Activated naive CD8-positive, alpha-beta T cell treated with anti-CD3 and anti-CD28 coated beads, Interleukin-2, amount 10 ng/mL, durations not matched to agents 7 days and 5 days (primary cell): Measurements from ENCODE around the gene TBC1D1. TPM values are rescaled to one million over a fixed set of nuclear protein-coding genes. Genes with fewer than 3 reads are reported as not detected.

Experiments used
- ATAC-seq: fragments of 150-1000 bp; cut with Tn5 transposase; one replicate; pipeline ENCODE4 v1.10.0; 2021; ENCODE audit warnings: low read depth, moderate library complexity
- POLR2A ChIA-PET: fragments of 350-600 bp; sonication (Branson Sonifier 250); formaldehyde crosslinking; loops from one replicate; lab custom pipeline; 2021; ENCODE audit warnings: antibody characterized with exemption; lab: Charles Lee
- DNase-seq: peaks from one replicate; pipeline ENCODE4 v3.0.0; 2021
- H3K27ac Mint-ChIP-seq: one replicate; pipeline ENCODE4 v1.8.0; 2022; ENCODE audit warnings: mild to moderate bottlenecking, mixed read lengths
- H3K27me3 Mint-ChIP-seq: one replicate; pipeline ENCODE4 v1.8.0; 2022; ENCODE audit warnings: mild to moderate bottlenecking, moderate library complexity, mixed read lengths
- H3K36me3 Mint-ChIP-seq: one replicate; pipeline ENCODE4 v1.8.0; 2021; ENCODE audit warnings: mild to moderate bottlenecking, mixed read lengths
- H3K4me1 Mint-ChIP-seq: one replicate; pipeline ENCODE4 v1.8.0; 2021; ENCODE audit warnings: mixed read lengths
- H3K4me3 Mint-ChIP-seq: one replicate; pipeline ENCODE4 v1.8.0; 2022; ENCODE audit warnings: mild to moderate bottlenecking, moderate library complexity, mixed read lengths
- H3K9me3 Mint-ChIP-seq: one replicate; pipeline ENCODE4 v1.8.0; 2021; ENCODE audit warnings: mixed read lengths
- total RNA-seq, 2 experiments: library from RNA; stranded (reverse); gene quantifications; one replicate each; pipeline ENCODE4 v1.2.3, GENCODE V29; 2021

The TBC1D1 gene
- total RNA-seq, 2 experiments from 2014 or later = 79.7 to 83.7 TPM

DNA sequence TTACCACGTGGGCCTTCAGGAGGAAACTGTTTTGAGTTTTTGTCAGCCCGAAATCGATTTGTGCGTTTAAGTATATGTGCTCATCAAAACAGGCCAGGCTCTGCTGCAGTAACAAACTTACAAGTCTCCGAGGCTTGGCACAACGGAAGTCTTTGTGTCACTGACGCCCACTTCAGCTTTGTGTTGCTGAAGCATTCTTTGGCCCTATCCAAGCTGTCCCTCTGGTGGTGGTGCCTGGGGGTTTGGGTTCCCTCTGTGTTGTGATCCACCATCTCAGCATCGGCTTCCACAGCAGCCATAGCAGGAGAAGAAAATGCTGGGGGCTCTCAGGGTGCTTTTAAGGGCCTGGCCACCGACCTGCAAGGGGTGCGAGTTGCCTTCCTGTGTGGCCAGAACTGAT is 245.7 kb downstream of the TBC1D1 start:
- DNase-seq (no peak), ATAC-seq (no peak)
- POLR2A ChIA-PET = no interaction called here
- peaks cover 23% of the 10 kb centered on the region for H3K4me1 Mint-ChIP-seq
- no peak overlapping the region for H3K4me3 Mint-ChIP-seq
- H3K27me3 Mint-ChIP-seq = no peaks in the 10 kb centered on the region
- peaks cover 64% of the 10 kb centered on the region for H3K36me3 Mint-ChIP-seq
- no peak overlapping the region for H3K27ac Mint-ChIP-seq
- H3K9me3 Mint-ChIP-seq = no peaks in the 10 kb centered on the region

- POLR2A ChIA-PET = no interaction called here
- no peak overlapping the region for H3K27ac Mint-ChIP-seq
- DNase-seq = no peak
- peaks cover 18% of the 10 kb centered on the region for H3K4me1 Mint-ChIP-seq
- no peaks in the 10 kb centered on the region for H3K27me3 Mint-ChIP-seq
- H3K4me3 Mint-ChIP-seq = no peak overlapping the region
- no peak for ATAC-seq
- peaks cover 69% of the 10 kb centered on the region for H3K36me3 Mint-ChIP-seq
- no peaks in the 10 kb centered on the region for H3K9me3 Mint-ChIP-seq
Measured at GRCh38 chr4:38137080-38137479, 246.2 kb downstream of the TBC1D1 start.

- DNase-seq (no peak), ATAC-seq (no peak)
- Mint-ChIP-seq H3K4me3 (no peak overlapping the region), H3K9me3 (no peaks in the 10 kb centered on the region), H3K27me3 (no peaks in the 10 kb centered on the region), H3K4me1 (peaks cover 8% of the 10 kb centered on the region), H3K27ac (no peak overlapping the region), H3K36me3 (peaks cover 71% of the 10 kb centered on the region)
- POLR2A ChIA-PET = no interaction called here
Measured at GRCh38 chr4:38138363-38138762, 247.5 kb downstream of the TBC1D1 start.

DNA sequence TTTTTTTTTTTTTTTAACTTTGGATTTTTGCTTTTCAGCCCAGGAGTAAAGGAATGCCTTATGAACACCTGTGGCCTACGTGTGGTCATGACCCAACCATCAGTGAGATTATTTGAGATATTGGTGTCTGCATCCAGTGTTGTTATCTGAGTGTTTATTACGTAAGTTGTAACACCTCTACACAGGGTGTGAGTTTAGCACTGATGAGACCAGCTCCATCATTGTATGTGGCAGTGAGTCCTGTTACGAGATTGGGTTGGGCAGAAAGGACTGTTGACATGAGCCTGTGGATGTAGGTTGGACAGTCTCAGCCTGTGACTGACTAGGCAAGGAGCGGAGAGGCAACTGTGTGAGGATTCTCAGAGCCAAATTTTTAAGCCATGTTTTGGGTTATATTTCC is 248.3 kb downstream of the TBC1D1 start:
- DNase-seq (no peak), ATAC-seq (no peak)
- H3K27me3 Mint-ChIP-seq = no peaks in the 10 kb centered on the region
- H3K27ac Mint-ChIP-seq = no peak overlapping the region
- peaks cover 67% of the 10 kb centered on the region for H3K36me3 Mint-ChIP-seq
- no peak overlapping the region for H3K4me3 Mint-ChIP-seq
- POLR2A ChIA-PET = no interaction called here
- H3K9me3 Mint-ChIP-seq = no peaks in the 10 kb centered on the region
- peaks cover 5% of the 10 kb centered on the region for H3K4me1 Mint-ChIP-seq

GRCh38 chr4:38140643-38141203 is 249.8 kb downstream of the TBC1D1 start:
- Mint-ChIP-seq H3K9me3 (no peaks in the 10 kb centered on the region), H3K36me3 (peaks cover 56% of the 10 kb centered on the region), H3K4me1 (peaks cover 5% of the 10 kb centered on the region), H3K27ac (no peak overlapping the region), H3K4me3 (no peak overlapping the region), H3K27me3 (no peaks in the 10 kb centered on the region)
- DNase-seq = no peak
- no peak for ATAC-seq
- POLR2A ChIA-PET = no interaction called here

- Mint-ChIP-seq H3K27me3 (no peaks in the 10 kb centered on the region), H3K4me1 (peaks cover 5% of the 10 kb centered on the region), H3K4me3 (no peak overlapping the region), H3K9me3 (no peaks in the 10 kb centered on the region), H3K36me3 (peaks cover 47% of the 10 kb centered on the region), H3K27ac (no peak overlapping the region)
- DNase-seq (no peak), ATAC-seq (no peak)
- POLR2A ChIA-PET = no interaction called here
Measured at GRCh38 chr4:38141808-38142500, 251.1 kb downstream of the TBC1D1 start.

- Mint-ChIP-seq H3K36me3 (peaks cover 31% of the 10 kb centered on the region), H3K9me3 (no peaks in the 10 kb centered on the region), H3K4me1 (no peaks in the 10 kb centered on the region), H3K4me3 (no peak overlapping the region), H3K27ac (no peak overlapping the region), H3K27me3 (no peaks in the 10 kb centered on the region)
- DNase-seq (no peak), ATAC-seq (no peak)
- POLR2A ChIA-PET = no interaction called here
Measured at GRCh38 chr4:38144031-38144430, 253.1 kb downstream of the TBC1D1 start.

DNA sequence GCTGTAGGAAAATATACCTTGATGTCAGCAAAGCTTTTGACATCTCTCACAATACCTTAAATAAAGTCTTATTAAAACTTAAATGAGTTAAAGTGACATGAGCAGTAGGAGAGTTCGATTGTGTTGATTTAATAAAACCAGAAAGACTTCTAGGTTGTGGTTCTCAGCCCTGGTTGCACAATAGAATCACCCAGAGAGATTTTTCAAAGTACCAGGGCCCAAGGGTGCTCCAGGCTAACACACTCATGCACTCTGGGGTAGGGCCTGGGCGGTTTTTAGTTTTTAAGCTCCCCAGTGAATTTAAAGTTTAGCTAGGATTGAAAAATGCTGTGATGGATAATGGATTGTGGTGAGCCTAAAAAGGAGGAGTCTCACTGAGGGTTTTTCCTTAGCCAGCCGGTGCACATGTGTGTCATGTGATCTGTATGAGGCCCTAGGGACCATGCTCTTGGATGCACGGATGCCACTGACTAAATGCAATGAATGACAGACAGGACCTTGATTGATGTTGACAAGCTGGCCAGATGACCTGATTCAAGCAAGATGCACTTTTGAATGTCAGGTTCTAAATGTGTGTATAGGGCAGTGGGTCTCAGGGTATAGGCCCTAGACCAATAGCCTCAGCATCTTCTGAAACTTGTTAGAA is 254.3 kb downstream of the TBC1D1 start:
- no peak overlapping the region for H3K27ac Mint-ChIP-seq

GRCh38 chr4:38145741-38146140 is 254.9 kb downstream of the TBC1D1 start:
- no peak overlapping the region for H3K27ac Mint-ChIP-seq
- H3K27me3 Mint-ChIP-seq = no peaks in the 10 kb centered on the region
- no peak for ATAC-seq
- H3K4me3 Mint-ChIP-seq = no peak overlapping the region
- no peak for DNase-seq
- H3K36me3 Mint-ChIP-seq = peaks cover 18% of the 10 kb centered on the region
- POLR2A ChIA-PET = no interaction called here
- H3K4me1 Mint-ChIP-seq = no peaks in the 10 kb centered on the region
- H3K9me3 Mint-ChIP-seq = no peaks in the 10 kb centered on the region

More for the DNA sequence above, 254.3 kb downstream of the TBC1D1 start:
- ATAC-seq (no peak), DNase-seq (no peak)
- Mint-ChIP-seq H3K4me1 (no peaks in the 10 kb centered on the region), H3K27me3 (no peaks in the 10 kb centered on the region), H3K9me3 (no peaks in the 10 kb centered on the region), H3K4me3 (no peak overlapping the region), H3K36me3 (peaks cover 21% of the 10 kb centered on the region)
- POLR2A ChIA-PET = no interaction called here

DNA sequence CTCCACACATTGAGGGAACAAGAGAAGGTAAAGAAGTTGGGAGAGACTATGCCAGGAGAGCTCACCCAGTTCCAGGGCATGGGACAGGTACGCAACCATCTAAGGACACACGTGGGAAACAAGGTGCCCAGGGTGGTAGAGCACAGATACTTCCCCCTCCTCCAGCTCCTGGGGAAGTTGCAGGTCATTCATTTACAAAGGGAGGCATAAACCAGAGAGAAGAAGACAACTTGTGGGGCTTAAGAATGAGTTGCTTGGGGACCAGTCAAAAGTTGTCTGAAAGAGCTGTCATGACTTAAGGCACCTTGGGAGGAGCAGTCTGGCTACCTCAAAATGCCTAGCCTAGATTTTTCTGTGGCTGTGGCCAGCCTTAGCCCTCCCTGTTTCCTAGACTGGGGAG is 255.5 kb downstream of the TBC1D1 start:
- Mint-ChIP-seq H3K27me3 (no peaks in the 10 kb centered on the region), H3K4me3 (no peak overlapping the region), H3K36me3 (peaks cover 16% of the 10 kb centered on the region), H3K9me3 (no peaks in the 10 kb centered on the region), H3K4me1 (no peaks in the 10 kb centered on the region), H3K27ac (no peak overlapping the region)
- DNase-seq (no peak), ATAC-seq (no peak)
- POLR2A ChIA-PET = no interaction called here

DNA sequence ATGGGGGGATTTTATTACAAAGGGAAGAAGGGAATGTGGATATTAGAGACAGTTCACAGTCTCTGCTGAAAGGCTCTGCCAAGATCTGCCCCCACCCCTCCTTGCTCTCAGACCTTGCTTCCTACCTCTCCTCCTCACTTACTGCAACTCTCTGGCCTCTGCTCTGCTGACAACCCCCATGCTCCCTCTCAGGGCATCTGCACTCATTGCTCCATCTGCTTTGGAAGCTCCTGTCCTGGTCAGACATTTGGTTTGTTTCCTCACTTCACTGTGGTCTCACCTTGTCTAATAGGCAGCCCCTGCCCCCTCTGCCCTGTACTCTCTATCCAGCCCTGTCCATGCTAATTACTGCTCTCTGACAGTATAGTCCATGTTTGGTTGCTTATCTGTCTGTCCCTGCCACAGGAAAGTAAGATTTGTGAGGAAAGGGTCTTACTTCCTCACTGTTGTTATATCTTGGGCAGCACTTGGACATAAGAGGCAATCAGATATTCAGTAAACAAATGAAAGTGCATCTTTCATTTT is 258.6 kb downstream of the TBC1D1 start:
- no peak overlapping the region for H3K4me3 Mint-ChIP-seq
- ATAC-seq (no peak), DNase-seq (no peak)
- peaks cover 5% of the 10 kb centered on the region for H3K27me3 Mint-ChIP-seq
- POLR2A ChIA-PET = no interaction called here
- H3K27ac Mint-ChIP-seq = no peak overlapping the region
- H3K36me3 Mint-ChIP-seq = peaks cover 1% of the 10 kb centered on the region
- H3K4me1 Mint-ChIP-seq = peaks cover 5% of the 10 kb centered on the region
- no peaks in the 10 kb centered on the region for H3K9me3 Mint-ChIP-seq

DNA sequence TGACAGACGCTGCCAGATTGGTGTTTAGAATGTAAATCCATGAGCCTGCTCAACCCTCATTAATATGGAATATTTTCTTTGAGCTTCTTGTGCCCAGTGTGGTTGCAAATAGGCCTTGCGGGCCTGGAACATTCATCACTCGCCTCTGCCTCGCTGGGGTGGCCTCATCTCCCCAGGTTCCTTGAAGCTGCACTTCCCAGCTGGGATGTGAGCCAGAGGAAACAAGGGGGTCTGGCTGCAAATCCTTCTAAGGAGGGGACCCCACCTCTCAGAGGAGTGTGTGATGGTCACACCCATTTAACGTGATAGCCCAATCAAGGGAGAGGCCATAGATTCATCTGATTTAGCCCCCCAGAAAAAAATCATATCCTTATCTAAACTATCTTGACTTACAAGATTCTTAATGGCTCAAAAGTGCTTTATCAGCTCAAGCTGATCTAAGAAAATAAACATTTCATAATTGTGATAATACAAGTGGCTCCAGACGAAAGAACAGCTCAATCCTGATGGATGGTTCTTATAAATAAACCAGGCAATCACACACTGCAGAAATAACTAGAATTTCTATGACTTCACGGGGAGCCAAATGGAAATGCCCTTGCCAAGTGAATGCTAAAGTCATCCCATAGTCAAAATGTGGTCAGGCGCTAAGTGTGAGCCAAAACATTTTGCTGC is 259.2 kb downstream of the TBC1D1 start:
- POLR2A ChIA-PET = no interaction called here

DNA sequence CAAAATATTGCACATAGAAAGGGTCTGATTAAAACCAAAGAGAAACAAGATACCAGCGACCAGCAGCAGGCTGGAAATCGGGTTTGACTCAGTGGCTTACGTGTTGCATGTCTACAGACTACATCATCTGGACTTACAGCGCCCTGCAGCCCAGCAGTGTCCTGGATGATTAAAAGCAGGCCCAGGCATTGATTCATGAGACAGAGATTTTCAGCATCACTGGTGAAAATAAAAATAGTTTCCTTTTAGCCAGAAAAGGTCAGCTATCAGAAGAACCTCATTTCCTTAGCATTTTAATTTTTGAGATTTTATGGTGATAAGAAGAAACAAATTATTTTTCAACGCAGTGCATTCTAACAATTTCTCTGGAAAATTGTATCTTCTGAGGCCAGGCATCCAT is 259.9 kb downstream of the TBC1D1 start:
- POLR2A ChIA-PET = no interaction called here
- H3K27me3 Mint-ChIP-seq = peaks cover 5% of the 10 kb centered on the region
- ATAC-seq = no peak
- no peak overlapping the region for H3K4me3 Mint-ChIP-seq
- H3K4me1 Mint-ChIP-seq = peaks cover 17% of the 10 kb centered on the region
- H3K36me3 Mint-ChIP-seq = peaks cover 1% of the 10 kb centered on the region
- DNase-seq = no peak
- H3K27ac Mint-ChIP-seq = no peak overlapping the region
- no peaks in the 10 kb centered on the region for H3K9me3 Mint-ChIP-seq

More for the DNA sequence above, 259.2 kb downstream of the TBC1D1 start:
- DNase-seq (no peak), ATAC-seq (no peak)
- Mint-ChIP-seq H3K27ac (no peak overlapping the region), H3K4me1 (peaks cover 11% of the 10 kb centered on the region), H3K27me3 (peaks cover 5% of the 10 kb centered on the region), H3K36me3 (peaks cover 1% of the 10 kb centered on the region), H3K4me3 (no peak overlapping the region), H3K9me3 (no peaks in the 10 kb centered on the region)
